Thoracic aorta (tissue), 2 donors: ENCODE results near the gene HECW1. TPM values are rescaled to one million over a fixed set of nuclear protein-coding genes. Genes with fewer than 3 reads are reported as not detected.

Experiments used
- ATAC-seq: fragments of 150-250 bp; one replicate; pipeline ENCODE4 v1.8.0; 2017; ENCODE audit warnings: low read depth; ENCODE audit not compliant: insufficient number of reproducible peaks, low FRiP score
- DNase-seq: peaks from one replicate; pipeline ENCODE4 v3.0.0-alpha.2; 2020; ENCODE audit warnings: low spot score
- H3K27ac ChIP-seq, 2 donors: fragments of 200-600 bp; sonication (generic); 1 replicate in 1 of 2; 2 replicates in 1 of 2; pipeline ENCODE4 v1.5.1; 2016; ENCODE audit warnings: mild to moderate bottlenecking in 2 of 2, moderate library complexity in 2 of 2
- H3K27me3 ChIP-seq: fragments of 200-600 bp; sonication (generic); replicated peaks from 2 replicates; pipeline ENCODE4 v1.6.0; 2016; ENCODE audit warnings: mild to moderate bottlenecking; ENCODE audit not compliant: insufficient read depth
- H3K36me3 ChIP-seq: fragments of 200-600 bp; sonication (generic); one replicate; pipeline ENCODE4 v1.5.1; 2016
- H3K4me1 ChIP-seq, 2 donors: fragments of 200-600 bp; sonication (generic); 1 replicate in 1 of 2; 2 replicates in 1 of 2; pipeline versions ENCODE4 v1.5.1 to v1.6.0; 2016; ENCODE audit warnings: low read depth in 2 of 2, mild to moderate bottlenecking in 1 of 2; ENCODE audit not compliant: control insufficient read depth in 1 of 2
- H3K4me3 ChIP-seq: fragments of 200-600 bp; sonication (generic); 2 replicates; pipeline ENCODE4 v1.5.1; 2016; ENCODE audit warnings: mild to moderate bottlenecking
- H3K9me3 ChIP-seq: fragments of 200-600 bp; sonication (generic); 2 replicates; pipeline ENCODE4 v1.5.1; 2016
- total RNA-seq, 2 donors: library from RNA; depleted of rRNA; stranded (reverse); fragments of >200 nt; gene quantifications; one replicate each; pipeline versions ENCODE4 v1.1.0 to v1.2.3, GENCODE V29; 2016
- TF ChIP-seq, protein P1 (sequence below): fragments of 200-600 bp; sonication (generic); IDR thresholded peaks from one replicate; pipeline ENCODE4 v1.5.1; 2019; ENCODE audit warnings: antibody characterized with exemption

Gene HECW1
- total RNA-seq, 2 donors from 2014 or later, result 0.28 to 2.3 TPM

- TF ChIP-seq, protein P1, sequence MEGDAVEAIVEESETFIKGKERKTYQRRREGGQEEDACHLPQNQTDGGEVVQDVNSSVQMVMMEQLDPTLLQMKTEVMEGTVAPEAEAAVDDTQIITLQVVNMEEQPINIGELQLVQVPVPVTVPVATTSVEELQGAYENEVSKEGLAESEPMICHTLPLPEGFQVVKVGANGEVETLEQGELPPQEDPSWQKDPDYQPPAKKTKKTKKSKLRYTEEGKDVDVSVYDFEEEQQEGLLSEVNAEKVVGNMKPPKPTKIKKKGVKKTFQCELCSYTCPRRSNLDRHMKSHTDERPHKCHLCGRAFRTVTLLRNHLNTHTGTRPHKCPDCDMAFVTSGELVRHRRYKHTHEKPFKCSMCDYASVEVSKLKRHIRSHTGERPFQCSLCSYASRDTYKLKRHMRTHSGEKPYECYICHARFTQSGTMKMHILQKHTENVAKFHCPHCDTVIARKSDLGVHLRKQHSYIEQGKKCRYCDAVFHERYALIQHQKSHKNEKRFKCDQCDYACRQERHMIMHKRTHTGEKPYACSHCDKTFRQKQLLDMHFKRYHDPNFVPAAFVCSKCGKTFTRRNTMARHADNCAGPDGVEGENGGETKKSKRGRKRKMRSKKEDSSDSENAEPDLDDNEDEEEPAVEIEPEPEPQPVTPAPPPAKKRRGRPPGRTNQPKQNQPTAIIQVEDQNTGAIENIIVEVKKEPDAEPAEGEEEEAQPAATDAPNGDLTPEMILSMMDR, result no peak
- no peaks in the 10 kb centered on the region for H3K27me3 ChIP-seq
- H3K36me3 ChIP-seq, result no peaks in the 10 kb centered on the region
- DNase-seq (no peak), ATAC-seq (no peak)
- H3K9me3 ChIP-seq, result no peaks in the 10 kb centered on the region
- no peak overlapping the region for H3K4me3 ChIP-seq
- no peaks in the 10 kb centered on the region for H3K4me1 ChIP-seq
- H3K27ac ChIP-seq, result no peak overlapping the region
Measured at GRCh38 chr7:43104874-43105520, 7.5 kb upstream of the HECW1 start.

- Histone ChIP-seq H3K9me3 (no peaks in the 10 kb centered on the region), H3K36me3 (no peaks in the 10 kb centered on the region), H3K27me3 (no peaks in the 10 kb centered on the region), H3K27ac (no peak overlapping the region), H3K4me3 (no peak overlapping the region), H3K4me1 (no peaks in the 10 kb centered on the region)
- TF ChIP-seq, protein P1, result no peak
- no peak for ATAC-seq
- DNase-seq, result no peak
Measured at GRCh38 chr7:43105521-43106120, 6.8 kb upstream of the HECW1 start.

- Histone ChIP-seq H3K36me3 (no peaks in the 10 kb centered on the region), H3K4me1 (peaks cover 7 to 17% of the 10 kb centered on the region in 2 donors), H3K9me3 (no peaks in the 10 kb centered on the region), H3K27ac (no peak overlapping the region), H3K4me3 (no peak overlapping the region), H3K27me3 (no peaks in the 10 kb centered on the region)
- TF ChIP-seq, protein P1, result peak; percentile 63
- peak; percentile 19 for DNase-seq
- peak; percentile 58 for ATAC-seq
Measured at GRCh38 chr7:43108255-43109011, 4.0 kb upstream of the HECW1 start.

- TF ChIP-seq, protein P1, result no peak
- no peaks in the 10 kb centered on the region for H3K27me3 ChIP-seq
Measured at GRCh38 chr7:43110791-43111535, 1.5 kb upstream of the HECW1 start.

More at GRCh38 chr7:43110791-43111535, 1.5 kb upstream of the HECW1 start:
- DNase-seq (no peak), ATAC-seq (no peak)
- no peaks in the 10 kb centered on the region for H3K9me3 ChIP-seq
- no peak overlapping the region for H3K4me3 ChIP-seq
- H3K36me3 ChIP-seq, result no peaks in the 10 kb centered on the region
- H3K4me1 ChIP-seq, result peaks cover 10 to 28% of the 10 kb centered on the region in 2 donors
- no peak overlapping the region for H3K27ac ChIP-seq
